GM12891 (cell line): ENCODE measurements around the gene UPF2.
A peak's percentile ranks its signal among the peaks of the same experiment; 100 is the strongest.

Experiments
- DNase-seq: peaks from one replicate; pipeline ENCODE4 v3.0.0; 2011; ENCODE audit warnings: low spot score; ENCODE audit not compliant: insufficient read length
- FAIRE-seq: peaks from 2 replicates; lab custom pipeline; 2011; peaks lifted over from hg19 to GRCh38; lab: Jason Lieb, UNC
- PAX5 ChIP-seq: IDR thresholded peaks from 2 replicates; pipeline ENCODE4 v1.6.1; 2011; ENCODE audit warnings: low read length, moderate library complexity, mild to moderate bottlenecking; ENCODE audit not compliant: insufficient read depth, severe bottlenecking
- POLR2A ChIP-seq: IDR thresholded peaks from 2 replicates; pipeline ENCODE4 v1.6.1; 2011; ENCODE audit warnings: low read depth, low read length, control low read depth
- POLR2AphosphoS5 ChIP-seq: IDR thresholded peaks from 2 replicates; pipeline ENCODE4 v1.6.1; 2011; ENCODE audit warnings: low read depth, low read length, control low read depth
- POU2F2 ChIP-seq: IDR thresholded peaks from 2 replicates; pipeline ENCODE4 v1.6.1; 2011; ENCODE audit warnings: low read depth, mild to moderate bottlenecking, control low read depth, low read length, moderate library complexity
- SPI1 ChIP-seq: IDR thresholded peaks from 2 replicates; pipeline ENCODE4 v1.6.1; 2011; ENCODE audit warnings: low read depth, low read length, control low read depth
- TAF1 ChIP-seq: IDR thresholded peaks from 2 replicates; pipeline ENCODE4 v1.6.1; 2011; ENCODE audit warnings: low read depth, low read length, control low read depth

UPF2 gene

GRCh38 chr10:11962176-11962575 is 80.4 kb downstream of the UPF2 start:
- DNase-seq (no peak), FAIRE-seq (no peak)
- no peak for TF ChIP-seq POU2F2
- no peak for TF ChIP-seq TAF1
- TF ChIP-seq PAX5, result no peak
- no peak for TF ChIP-seq POLR2A
- TF ChIP-seq POLR2AphosphoS5, result no peak
- TF ChIP-seq SPI1, result no peak

GRCh38 chr10:11961771-11962170 is 80.8 kb downstream of the UPF2 start:
- no peak for TF ChIP-seq TAF1
- TF ChIP-seq PAX5, result no peak
- TF ChIP-seq POLR2AphosphoS5, result no peak
- no peak for TF ChIP-seq POU2F2
- TF ChIP-seq SPI1, result no peak
- no peak for TF ChIP-seq POLR2A
- DNase-seq (no peak), FAIRE-seq (no peak)

- DNase-seq, result no peak
- TF ChIP-seq POU2F2 (no peak), POLR2A (no peak), TAF1 (no peak), PAX5 (no peak), SPI1 (no peak), POLR2AphosphoS5 (no peak)
- no peak for FAIRE-seq
Observed at GRCh38 chr10:11959966-11960365, 82.6 kb downstream of the UPF2 start.

GRCh38 chr10:11958956-11959355 is 83.7 kb downstream of the UPF2 start:
- no peak for TF ChIP-seq POLR2A
- no peak for TF ChIP-seq POU2F2
- TF ChIP-seq SPI1, result no peak
- DNase-seq (no peak), FAIRE-seq (no peak)

- DNase-seq (no peak), FAIRE-seq (no peak)
- TF ChIP-seq POU2F2 (no peak), SPI1 (no peak), POLR2AphosphoS5 (no peak), TAF1 (no peak), POLR2A (no peak), PAX5 (no peak)
Observed at GRCh38 chr10:11951695-11952094, 90.9 kb downstream of the UPF2 start.

GRCh38 chr10:11950325-11951018 is 92.1 kb downstream of the UPF2 start:
- no peak for DNase-seq
- no peak for FAIRE-seq
- TF ChIP-seq POLR2AphosphoS5 (no peak), POLR2A (no peak), TAF1 (no peak), POU2F2 (no peak), PAX5 (no peak), SPI1 (no peak)

GRCh38 chr10:11949152-11949551 is 93.5 kb downstream of the UPF2 start:
- TF ChIP-seq SPI1, result no peak
- no peak for TF ChIP-seq POU2F2
- TF ChIP-seq POLR2A, result no peak
- no peak for TF ChIP-seq TAF1
- TF ChIP-seq POLR2AphosphoS5, result no peak
- no peak for TF ChIP-seq PAX5
- FAIRE-seq (peak; percentile 82), DNase-seq (no peak)

DNA sequence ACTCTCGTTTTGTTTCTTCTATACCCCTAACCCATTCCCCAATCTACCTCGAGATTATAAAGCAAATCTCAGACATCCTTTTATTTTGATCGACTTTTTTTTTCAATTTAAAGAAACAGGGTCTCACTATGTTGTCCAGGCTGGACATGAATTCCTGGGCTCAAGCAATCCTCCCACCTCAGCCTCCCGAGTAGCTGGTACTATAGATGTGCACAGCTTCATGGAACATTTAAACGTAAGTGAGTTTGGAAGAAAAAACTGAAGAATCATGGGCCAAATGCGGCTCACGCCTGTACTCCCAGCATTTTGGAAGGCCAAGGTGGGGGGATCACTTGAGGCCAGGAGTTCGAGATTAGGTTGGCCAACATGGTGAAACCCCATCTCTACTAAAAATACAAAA is 96.0 kb downstream of the UPF2 start:
- no peak for DNase-seq
- FAIRE-seq, result no peak
- TF ChIP-seq POLR2AphosphoS5, result no peak
- TF ChIP-seq POU2F2, result no peak
- TF ChIP-seq POLR2A, result no peak
- TF ChIP-seq SPI1, result no peak
- TF ChIP-seq PAX5, result no peak
- TF ChIP-seq TAF1, result no peak

DNA sequence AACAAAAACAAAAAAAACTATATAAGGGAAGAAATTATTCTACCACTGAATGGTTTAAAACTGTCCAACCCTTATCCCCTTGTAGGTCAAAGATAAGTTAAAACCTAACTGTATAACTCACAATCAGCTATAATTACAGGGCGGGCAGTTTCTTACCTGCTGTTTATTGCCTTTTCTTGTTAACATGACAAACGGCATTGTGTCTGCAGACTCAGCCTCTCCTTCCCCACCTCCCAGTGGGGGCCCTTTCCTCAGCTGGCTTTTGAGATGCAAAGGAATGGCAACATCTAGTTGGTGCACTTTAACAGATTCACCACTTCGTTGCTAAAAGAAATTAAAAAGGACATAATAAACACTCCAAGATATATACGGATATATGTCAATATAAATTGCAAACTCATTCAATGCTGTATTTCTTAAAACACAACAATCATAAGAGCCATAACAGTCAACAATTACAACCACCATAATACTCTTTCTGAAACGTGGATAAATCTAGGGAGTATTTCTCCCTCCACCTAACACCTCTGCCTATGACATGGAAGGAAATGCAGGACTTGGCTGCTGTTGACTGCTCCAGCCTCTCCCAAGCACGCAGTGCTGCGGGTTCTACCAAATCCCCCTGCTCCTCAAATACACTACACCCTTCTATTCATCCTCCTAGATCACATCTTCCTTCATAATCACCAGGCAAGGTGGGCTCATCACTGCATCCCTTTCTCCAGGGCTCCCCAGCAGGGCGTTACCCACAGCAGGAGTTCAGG is 106.0 kb downstream of the UPF2 start:
- TF ChIP-seq SPI1, result no peak
- DNase-seq, result no peak
- FAIRE-seq, result no peak
